Stimulated activated CD4-positive, alpha-beta T cell treated with anti-CD3 and anti-CD28 coated beads, Interleukin-12 subunit alpha, Interleukin-12 subunit beta, amount 100 ng/mL, for 24 hours (primary cell): ENCODE data around the gene ELOVL6.
"Not testable (repeated sequence)": the region's sequence is repeated elsewhere in the genome, so short reads cannot be mapped to it uniquely, and the experiment has no call there.

ENCODE experiments used
- DNase-seq, 2 experiments: peaks; one replicate each; pipeline ENCODE4 v3.0.0-alpha.2; 2020; ENCODE audit warnings: low read depth in 2 of 2

The ELOVL6 gene

DNA sequence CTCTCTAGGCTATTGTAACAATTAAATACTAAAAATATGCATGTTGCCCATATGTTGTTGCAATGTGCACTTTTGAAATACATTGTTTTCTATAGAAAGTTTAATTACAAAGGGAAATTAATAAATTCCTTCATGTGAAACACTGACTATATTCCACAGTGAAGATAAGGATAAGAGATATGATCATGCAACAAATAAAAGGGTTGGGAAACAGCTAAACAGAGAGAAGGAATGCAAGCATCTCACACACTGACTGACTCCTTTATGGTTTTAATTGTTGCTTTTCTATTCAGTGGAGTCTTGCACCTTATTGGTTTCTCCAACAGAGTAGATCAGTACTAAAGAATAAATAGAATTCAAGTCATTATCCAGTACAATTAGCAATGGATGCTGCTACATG lies 37.8 kb downstream of the ELOVL6 start:
- DNase-seq: no peak

DNA sequence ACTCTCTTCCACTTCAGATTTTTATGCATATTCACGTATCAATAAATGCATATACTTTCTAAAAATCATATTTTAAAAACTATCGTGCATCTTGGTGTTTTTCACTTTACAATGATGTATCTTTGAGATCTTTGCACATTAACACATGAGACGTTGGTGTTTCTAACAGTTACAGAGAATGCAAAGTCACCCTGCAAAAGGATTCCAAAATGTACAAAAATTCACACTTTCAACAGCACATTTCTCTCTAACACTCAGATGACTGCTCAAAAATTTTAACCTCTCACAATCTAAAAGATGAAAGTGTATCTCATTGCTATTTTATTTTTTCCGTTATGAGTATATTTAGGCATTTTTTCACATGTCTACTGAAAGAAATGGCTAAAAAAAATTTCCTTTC lies 38.9 kb downstream of the ELOVL6 start:
- no peak for DNase-seq

DNA sequence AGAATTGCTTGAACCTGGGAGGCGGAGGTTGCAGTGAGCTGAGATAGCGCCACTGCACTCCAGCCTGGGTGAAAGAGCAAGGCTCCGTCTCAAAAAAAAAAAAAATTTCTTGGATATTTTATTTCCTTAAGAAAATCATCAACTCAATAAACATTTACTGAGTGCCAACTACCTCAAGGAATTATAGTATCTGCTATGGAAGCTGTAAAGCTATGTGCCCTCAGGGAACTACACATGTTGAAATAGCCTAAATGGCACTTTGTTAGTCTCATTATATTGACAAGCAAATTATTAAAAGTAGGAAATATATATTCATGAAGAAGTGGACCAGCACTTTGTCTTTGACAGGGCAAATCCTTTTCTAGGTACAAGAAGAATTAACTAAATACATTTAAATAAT lies 40.8 kb downstream of the ELOVL6 start:
- no peak for DNase-seq

DNA sequence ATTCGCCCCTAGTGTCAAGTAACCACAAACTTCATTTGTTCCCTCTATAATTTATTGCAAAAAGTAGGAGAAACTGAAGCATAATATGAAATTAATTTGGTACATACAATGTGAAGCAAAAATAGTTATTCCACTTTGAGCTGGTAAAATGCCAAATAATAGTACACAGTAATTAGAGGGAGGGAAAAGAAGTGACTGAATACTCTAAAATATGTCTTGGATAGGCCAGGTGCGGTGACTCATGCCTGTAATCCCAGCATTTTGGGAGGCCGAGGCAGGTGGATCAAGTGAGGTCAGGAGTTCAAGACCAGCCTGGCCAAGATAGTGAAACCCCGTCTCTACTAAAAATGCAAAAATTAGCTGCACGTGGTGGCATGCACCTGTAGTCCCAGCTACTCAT lies 41.2 kb downstream of the ELOVL6 start:
- DNase-seq: not testable (repeated sequence)

DNA sequence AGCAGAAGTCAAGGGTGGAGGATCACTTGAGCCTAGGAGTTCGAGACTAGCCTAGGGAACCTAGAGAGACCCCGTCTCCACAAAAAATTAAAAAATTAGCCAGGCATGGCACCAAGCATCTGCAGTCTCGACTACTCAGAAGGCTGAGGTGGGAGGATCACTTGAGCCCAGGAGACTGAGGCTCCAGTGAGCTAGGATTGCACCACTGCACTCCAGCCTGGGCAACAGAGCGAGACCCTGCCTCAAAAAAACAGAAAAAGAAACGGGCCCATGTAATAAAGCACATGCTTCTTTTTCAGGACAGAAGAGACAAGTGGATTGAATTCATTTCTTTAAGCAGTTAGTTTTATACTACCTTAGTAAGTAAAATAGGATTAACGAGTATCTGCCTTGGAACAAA lies 42.0 kb downstream of the ELOVL6 start:
- DNase-seq: no peak

DNA sequence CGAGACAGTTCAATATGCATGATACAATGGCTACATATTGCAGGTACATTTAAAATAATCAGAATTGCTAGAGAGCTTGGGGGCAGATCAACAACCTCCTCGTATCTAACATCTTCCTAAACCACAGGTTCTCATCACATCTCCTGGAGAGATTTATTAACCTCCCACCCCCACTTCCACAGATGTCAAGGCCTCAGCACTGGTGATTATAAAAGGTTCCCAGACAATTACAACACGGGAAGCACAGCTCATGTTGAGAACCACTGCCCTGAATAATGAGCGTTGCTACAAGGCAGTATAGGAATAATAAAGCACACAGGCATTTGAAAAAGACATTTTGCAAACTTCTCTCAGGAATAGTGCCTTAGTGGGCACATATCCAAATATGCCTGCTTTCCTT lies 42.8 kb downstream of the ELOVL6 start:
- no peak for DNase-seq

DNA sequence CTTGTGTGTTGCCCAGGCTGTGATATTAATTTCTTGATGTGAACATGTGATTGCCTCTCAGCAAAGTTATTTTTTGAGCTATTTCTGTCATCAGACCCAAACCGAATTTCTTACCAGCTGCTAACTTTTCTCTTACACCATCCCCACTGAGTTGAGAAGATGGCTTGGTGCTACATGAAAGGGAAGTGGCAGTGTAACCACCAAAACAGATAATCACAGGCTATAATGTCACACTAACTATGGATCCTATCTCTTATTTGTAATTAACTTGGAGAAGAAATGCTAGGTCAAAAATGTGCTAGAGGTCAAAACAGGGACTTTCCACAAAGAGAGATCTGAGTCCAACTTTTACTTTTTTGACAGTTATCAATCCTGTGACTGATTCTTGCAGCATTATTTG lies 43.8 kb downstream of the ELOVL6 start:
- DNase-seq: no peak

DNA sequence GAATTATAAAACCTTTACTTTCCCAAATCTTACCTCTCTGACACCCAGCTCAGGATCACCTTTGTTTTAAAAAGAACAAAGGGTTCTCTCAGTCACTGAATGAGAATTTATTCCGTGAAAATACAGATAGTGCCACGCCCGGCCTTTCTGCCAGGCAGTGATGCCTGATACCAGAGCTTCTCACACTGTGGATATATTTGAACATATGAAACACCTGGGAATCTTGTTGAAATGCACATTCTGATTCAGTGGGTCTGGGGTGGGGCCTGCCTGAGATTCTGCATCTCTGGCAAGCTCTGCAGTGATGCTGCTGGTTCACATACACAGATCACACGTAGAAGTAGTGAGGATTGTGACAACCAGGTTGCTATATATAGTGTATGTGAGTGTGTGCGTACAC lies 46.0 kb downstream of the ELOVL6 start:
- no peak for DNase-seq

DNA sequence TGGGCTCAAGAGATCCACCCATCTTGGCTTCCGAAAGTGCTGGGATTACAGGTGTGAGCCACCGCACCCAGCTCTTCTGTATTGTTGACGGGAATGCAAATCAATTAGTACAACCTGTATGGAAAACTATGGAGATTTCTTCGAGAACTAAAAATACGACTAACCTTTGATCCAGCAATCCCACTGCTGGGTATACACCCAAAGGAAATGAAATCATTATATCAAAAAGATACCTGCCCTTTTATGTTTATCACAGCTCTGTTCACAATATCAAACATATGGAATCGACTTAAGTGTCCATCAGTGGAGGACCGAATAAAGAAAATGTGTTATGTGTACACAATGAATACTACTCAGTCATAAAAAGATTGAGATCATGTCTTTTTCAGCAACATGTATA lies 49.3 kb downstream of the ELOVL6 start:
- no peak for DNase-seq

DNA sequence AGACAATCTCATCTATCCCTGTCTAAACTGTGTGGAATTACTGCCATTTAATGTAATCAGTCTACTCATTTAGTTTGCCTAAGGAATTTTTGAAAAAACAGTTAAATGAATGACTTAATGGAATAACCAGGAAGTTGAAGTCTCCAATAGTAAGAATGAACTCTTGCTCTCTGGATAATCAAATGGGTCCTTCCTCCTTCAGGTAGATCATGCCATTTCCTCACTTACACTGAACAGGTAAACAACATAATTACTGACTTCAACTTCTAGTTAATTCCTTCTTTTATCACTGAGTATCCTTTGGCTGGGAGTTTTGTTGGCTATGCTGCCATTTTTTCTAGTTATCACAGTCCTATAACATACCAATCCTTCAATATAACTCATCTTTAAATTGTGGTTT lies 56.0 kb downstream of the ELOVL6 start:
- no peak for DNase-seq

DNA sequence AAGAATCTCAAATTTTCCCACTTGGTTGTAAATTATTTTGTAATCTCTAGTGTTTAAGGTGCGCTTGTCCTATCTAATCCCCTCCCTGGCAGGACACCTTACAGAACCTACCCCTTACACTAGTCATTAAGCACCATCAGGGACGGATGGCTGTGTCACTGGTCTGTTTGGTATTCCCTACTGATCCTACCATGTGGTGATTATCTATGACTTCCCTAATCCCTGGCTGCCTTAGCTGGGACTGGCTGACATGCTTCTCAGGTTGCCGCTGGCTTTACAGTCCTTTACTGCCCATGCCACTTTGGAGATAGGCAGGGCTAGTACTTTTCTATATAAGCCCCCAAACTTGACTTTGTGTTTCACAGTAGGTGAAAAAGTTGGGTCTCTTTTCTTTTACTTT lies 58.6 kb downstream of the ELOVL6 start:
- no peak for DNase-seq

DNA sequence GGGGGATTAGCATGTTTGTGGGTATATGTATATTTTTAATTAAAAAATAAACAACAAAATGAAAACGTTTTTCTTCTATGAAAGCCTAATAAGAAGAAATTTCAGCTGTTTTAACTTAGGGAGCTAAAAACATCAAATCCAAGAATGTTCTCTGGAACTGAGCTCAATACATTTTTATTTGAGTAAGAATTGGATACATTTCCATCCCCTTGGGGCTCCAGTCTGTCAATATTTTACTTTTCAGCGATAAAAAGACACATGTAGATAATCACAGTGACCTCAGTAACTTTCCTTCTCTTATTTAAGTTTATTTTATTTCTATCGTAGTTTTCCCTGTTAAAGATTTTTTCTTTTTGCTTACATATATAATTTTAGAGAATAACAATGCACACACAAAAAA lies 59.3 kb downstream of the ELOVL6 start:
- DNase-seq: no peak

DNA sequence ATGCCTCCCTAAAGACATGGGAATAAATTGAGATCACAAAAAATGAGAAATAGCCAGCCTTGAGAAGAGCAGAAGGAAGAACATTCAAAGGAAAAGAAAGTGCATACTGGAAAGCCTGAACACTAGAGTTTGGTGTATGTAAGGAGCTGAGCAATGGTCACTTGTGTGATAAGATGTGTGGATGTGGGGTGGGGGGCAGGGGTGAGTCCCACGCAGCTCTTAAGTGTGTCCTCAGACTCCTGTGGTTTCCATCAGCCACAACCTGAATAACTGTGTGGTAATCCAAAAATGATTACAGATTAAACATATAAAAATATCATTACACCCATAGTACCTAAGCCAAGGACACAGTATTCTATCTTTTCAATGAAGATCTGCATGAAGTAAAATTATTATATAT lies 59.9 kb downstream of the ELOVL6 start:
- no peak for DNase-seq

DNA sequence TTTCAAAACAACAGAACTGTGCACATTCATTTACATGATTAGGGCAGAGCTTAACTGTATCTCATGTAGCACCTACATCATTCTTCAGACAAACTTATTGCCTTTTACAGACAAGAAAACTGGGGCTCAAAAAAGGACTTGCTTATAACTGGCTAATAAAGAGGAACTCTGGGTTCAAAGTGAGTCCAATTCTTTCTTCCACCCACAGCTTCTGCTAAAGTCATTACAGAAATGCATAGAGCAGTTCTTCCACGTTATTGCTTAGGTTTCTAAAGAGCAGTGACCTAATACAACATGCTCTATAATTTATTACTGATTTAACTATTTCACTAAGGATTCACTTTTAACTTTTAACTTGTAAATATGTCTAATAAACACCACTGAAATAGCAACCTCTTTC lies 60.6 kb downstream of the ELOVL6 start:
- no peak for DNase-seq

DNA sequence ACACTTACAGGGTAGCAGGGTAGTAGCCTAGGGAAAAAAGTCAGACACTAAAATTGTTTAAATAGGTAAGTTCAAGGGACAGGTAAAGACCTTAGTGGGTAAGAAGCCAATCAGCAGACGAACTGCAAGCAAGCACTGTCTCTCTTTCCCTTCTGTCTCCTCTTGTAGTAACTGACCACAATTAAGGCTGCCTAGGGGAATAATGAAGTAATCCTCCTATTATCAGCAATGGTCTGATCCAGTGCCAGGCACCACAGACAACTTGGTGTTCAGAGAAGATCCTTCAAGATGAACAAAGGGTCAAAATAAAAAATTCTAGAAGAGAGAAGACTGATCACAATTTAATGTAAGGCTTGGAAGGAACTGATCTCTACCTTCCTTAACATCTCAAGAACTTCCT lies 62.9 kb downstream of the ELOVL6 start:
- DNase-seq: no peak

DNA sequence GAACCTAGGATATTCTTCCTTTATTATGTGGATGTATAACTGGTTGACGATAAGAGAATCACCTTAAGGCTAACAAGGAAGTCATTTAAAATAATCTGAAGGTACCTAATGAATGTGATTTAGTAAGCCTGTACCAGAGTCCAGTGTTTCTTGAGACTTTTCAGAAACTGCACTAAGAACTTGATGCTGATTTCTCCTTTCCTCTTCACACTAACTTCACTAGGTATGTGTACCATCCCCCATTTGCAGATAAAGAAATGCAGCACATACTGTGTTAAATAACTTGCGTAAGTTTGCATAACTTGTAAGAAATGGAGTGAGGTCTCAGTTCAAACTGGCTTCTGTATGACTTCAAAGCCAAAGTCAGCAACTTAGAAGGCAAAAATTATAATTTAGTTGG lies 63.3 kb downstream of the ELOVL6 start:
- no peak for DNase-seq

DNA sequence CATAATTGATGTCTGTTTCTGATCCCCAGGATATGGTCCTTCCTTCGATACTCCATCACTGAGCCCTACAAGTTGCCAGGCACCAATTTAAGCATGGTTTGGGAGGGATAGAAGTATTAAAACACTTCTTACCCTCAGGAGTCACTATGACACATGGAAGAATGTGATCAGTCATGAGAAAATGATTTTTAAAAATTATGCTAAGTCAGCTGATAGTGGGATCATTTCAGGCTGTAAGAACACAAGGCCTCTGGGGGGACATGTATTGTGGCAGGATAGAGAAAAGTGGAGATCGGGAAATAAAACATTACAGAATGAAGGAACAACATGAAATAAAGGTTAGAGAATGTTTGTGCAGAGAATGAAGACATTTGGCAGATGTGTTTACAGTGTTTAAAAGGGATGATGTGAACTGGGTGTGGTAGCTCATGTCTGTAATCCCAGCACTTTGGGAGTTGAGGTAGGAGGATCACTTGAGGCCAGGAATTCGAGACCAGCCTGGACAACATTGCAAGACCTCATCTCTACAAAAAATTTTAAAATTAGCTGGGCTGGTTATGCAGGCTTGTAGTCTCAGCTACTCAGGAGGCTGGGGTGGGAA lies 64.0 kb downstream of the ELOVL6 start:
- no peak for DNase-seq

DNA sequence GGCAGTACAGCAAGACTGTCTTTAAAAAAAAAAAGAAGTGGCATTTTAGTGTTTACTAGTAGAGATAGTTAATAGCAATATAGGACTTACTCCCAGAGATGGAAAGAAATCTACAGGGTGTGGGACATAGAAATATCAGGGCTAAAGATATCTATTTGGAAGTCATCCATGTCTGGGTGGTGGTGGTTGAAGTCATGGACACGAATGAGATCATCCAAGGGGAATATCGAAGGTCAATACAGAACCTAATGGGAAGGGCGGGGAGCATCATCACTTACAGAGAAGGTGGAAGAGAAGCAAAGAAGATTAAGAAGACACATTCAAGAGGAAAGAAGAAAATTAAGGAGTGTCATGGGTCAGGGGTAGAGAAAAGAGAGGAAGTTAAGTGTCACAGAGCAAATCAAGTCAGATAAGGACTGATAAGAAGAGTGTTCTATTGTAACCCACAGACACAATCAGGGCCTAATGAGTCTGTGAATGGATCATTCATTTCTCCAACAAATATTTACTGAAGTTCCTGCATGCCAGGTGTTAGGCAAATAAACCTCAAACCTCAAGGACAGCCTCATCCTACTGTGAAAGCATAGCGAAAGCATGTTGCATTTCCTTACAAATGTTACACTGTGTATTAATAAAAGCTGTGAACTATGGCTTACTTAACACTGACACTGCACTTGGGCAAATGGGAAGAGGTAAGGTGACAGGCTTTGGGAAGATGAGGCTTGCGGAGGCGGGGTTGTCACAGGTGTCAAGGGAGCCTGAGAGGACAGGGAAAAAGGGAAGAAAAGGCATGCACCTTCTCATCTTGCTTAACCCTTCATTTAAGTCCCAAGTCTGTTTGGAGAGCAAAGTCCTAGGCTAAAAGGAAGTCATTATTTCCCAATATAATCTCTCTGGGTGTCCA lies 65.3 kb downstream of the ELOVL6 start:
- DNase-seq: no peak

DNA sequence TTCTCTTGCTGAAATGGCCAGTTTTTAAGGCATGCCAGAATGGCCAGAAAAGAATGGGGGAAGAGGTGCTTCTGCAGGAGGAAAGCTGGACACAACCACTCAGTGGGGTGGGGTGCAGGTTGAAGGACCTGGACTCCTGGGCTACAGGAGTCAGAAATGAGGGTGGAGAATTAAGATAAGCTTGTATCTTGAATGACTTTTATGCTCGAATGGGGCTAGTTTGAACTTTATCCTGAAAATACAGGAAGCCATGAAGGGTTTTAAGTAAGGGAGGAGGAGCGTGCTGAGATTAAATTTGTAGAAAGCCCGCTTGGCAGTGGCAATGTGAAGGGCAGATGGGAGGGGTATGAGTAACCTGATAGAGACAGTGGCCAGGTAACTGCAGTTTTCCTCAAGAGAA lies 66.5 kb downstream of the ELOVL6 start:
- no peak for DNase-seq

DNA sequence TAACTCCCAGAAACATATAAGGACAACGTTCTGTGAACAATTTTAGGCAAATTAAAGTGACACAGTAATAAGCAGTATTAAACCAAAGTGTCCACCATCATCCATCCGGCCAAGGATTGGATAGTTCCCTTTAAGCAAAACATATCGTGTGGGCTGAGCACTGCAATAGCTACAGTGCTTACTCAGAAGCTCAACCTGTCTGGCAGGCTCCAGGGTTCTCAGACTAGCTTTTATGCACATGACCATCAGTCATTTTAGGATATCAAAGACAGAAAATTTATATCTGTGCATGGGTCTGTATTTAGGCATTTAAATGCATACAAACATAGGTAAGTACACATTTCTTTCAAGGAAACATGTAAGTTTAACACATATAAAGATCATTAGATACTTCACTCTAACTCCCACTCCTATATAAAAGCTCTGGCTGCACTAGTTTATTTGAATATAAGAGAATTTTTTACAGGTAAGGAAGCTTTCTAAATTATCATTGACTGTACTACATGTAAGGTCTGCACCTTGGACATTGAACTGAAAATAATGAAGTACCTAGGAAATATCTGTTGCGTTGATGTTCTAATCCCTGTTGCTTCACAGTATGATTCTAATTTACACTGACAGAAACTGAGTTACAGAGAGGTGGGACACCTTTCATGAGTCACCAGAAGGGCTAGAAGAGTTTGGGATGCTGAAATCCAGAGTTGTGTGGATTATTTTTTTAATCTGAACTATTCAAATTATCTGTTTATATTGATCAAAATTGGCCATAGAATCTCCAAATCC lies 67.6 kb downstream of the ELOVL6 start:
- DNase-seq: no peak

DNA sequence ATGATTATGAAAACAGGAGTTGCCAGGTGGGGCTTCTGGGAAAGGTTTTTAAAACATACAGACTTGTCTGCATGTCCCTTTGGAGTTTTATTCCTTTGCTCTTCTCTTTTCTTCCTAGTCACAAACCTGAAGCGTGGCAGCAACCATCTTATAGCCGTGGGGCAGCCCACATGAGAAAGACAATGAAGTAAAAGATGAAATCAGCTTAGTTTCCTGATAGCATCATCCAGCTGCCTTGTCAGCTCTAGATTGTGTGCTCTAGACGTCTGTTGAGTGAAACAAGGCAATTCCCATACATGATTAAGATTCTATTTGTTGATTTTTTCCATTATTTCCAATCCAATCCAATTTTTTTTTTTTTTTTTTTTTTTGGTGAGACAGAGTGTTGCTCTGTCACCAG lies 68.9 kb downstream of the ELOVL6 start:
- DNase-seq: no peak

DNA sequence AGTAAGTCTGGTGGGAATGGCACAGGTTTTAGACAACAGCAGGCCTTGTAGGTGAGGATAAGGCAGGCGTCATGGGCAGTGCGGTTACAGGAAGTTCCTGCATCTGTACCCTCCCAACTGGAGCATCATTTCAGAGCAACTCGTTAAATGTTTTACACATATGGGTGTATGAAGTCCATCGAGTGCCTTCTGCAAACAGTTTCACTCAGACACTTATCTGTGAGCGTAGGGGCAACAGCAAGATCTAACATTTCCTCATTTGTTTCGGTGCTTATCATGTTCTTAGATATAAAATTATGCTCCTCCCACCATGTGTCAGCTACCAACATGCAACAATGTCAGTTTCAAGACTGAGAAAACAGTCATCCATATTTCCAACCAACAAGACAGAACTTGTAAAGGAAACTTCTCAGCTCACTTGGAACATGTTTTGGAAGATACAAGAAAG lies 69.9 kb downstream of the ELOVL6 start:
- no peak for DNase-seq

DNA sequence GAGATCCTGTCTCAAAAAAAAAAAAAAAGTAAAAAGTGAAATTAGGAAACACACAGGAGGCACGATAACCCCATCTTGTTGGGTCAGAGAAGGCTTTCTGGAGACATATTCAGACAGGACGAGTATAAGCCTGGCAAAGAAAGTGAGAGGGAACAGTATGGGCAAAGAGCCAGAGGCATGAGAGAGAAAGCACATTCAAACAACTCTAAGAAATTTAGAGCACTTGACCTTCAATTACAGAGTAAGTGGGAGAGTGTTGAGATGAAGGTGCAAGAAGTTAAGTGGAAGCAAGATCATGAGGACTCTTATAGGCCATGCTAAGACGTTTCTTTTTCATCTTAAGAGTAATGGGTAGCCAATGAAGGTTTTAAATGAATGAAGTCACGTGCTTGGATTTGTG lies 70.4 kb downstream of the ELOVL6 start:
- DNase-seq: no peak
